Panc1 (cell line): ENCODE measurements around the gene USP43. TPM values are rescaled to one million over a fixed set of nuclear protein-coding genes. Genes with fewer than 3 reads are reported as not detected.

Source experiments
- ATAC-seq: fragments of 200-7000 bp; cut with Tn5 transposase; 2 replicates; pipeline ENCODE4 v1.9.1; 2020; ENCODE audit warnings: mild to moderate bottlenecking, moderate library complexity
- BruUV-seq: library from RNA; stranded (reverse); fragments of 400-500 nt; replicated peaks from 2 replicates; lab custom pipeline; 2021; lab: Mats Ljungman, UMichigan
- CTCF ChIA-PET: fragments of 300-600 bp; sonication (Branson Sonifier 250); formaldehyde crosslinking; loops from one replicate; lab custom pipeline; 2022; ENCODE audit warnings: antibody characterized with exemption; lab: Charles Lee
- POLR2A ChIA-PET: fragments of 300-600 bp; sonication (Branson Sonifier 250); formaldehyde crosslinking; loops from one replicate; lab custom pipeline; 2022; ENCODE audit warnings: antibody characterized with exemption; lab: Charles Lee
- DNase-seq: peaks from one replicate; pipeline ENCODE4 v3.0.0-alpha.2; 2010; ENCODE audit warnings: low read depth, low spot score
- H3K27ac ChIP-seq: 2 replicates; pipeline ENCODE4 v1.5.1; 2011; ENCODE audit warnings: mild to moderate bottlenecking, low read length, inconsistent platforms
- H3K27me3 ChIP-seq: fragments of 200-500 bp; sonication (Bioruptor generic); 2 replicates; pipeline ENCODE4 v1.6.0; 2014; ENCODE audit warnings: low read length, inconsistent platforms; ENCODE audit not compliant: control insufficient read depth, insufficient read depth
- H3K36me3 ChIP-seq: fragments of 200-500 bp; sonication (Bioruptor generic); 2 replicates; pipeline ENCODE4 v1.5.1; 2014; ENCODE audit warnings: inconsistent platforms, mild to moderate bottlenecking, low read length, moderate library complexity; ENCODE audit not compliant: control insufficient read depth, insufficient read depth
- H3K4me1 ChIP-seq: 2 replicates; pipeline ENCODE4 v1.5.1; 2011; ENCODE audit warnings: inconsistent platforms, mild to moderate bottlenecking, low read length, moderate library complexity; ENCODE audit not compliant: control insufficient read depth, insufficient read depth
- H3K4me3 ChIP-seq, 2 experiments: 2 replicates each; pipeline ENCODE4 v1.5.1; 2011 to 2012; ENCODE audit warnings: low read depth in 2 of 2, low read length in 2 of 2, mild to moderate bottlenecking in 2 of 2, inconsistent platforms in 1 of 2, moderate library complexity in 1 of 2
- H3K9me3 ChIP-seq: fragments of 200-500 bp; sonication (Bioruptor generic); 2 replicates; pipeline ENCODE4 v1.5.1; 2014; ENCODE audit warnings: low read depth, mild to moderate bottlenecking, inconsistent platforms, low read length, moderate library complexity; ENCODE audit not compliant: control insufficient read depth, insufficient read depth
- CTCF ChIP-seq: fragments of 450-650 bp; IDR thresholded peaks from 2 replicates; pipeline ENCODE4 v1.5.1; 2017; ENCODE audit warnings: mild to moderate bottlenecking
- POLR2AphosphoS5 ChIP-seq: IDR thresholded peaks from 2 replicates; pipeline ENCODE4 v1.6.1; 2012; ENCODE audit warnings: mild to moderate bottlenecking, low read depth, low read length, moderate library complexity
- REST ChIP-seq, 2 experiments: IDR thresholded peaks; 2 replicates each; pipeline ENCODE4 v1.6.1; 2011 to 2012; ENCODE audit warnings: low read depth in 2 of 2, control low read depth in 1 of 2, low read length in 1 of 2, mild to moderate bottlenecking in 1 of 2, moderate library complexity in 1 of 2; ENCODE audit not compliant: insufficient read depth in 1 of 2
- SIN3A ChIP-seq: IDR thresholded peaks from 2 replicates; pipeline ENCODE4 v1.6.1; 2012; ENCODE audit warnings: low read depth, mild to moderate bottlenecking, low read length, moderate library complexity, borderline replicate concordance; ENCODE audit not compliant: insufficient read depth
- TCF7L2 ChIP-seq: IDR thresholded peaks from 2 replicates; pipeline ENCODE4 v1.6.1; 2011; ENCODE audit warnings: mild to moderate bottlenecking, low read depth, low read length, inconsistent platforms
- in situ Hi-C: cut with HindIII; loops from 2 replicates; pipeline ENCODE4 v1.10.0; 2016; ENCODE audit warnings: low sequenced_read_pairs, low pct_unique_long_range_greater_than_20kb
- intact Hi-C: fragments of 100-400 bp; cut with micrococcal nuclease; formaldehyde crosslinking; loops from one replicate; pipeline ENCODE4 v1.10.0; 2022; ENCODE audit not compliant: unreplicated experiment
- total RNA-seq: library from RNA; stranded (reverse); gene quantifications from one replicate; pipeline ENCODE4 v1.2.1, GENCODE V29; 2021; ENCODE audit not compliant: unreplicated experiment

Gene USP43
- total RNA-seq, 1 experiment from 2014 or later: 7.3 TPM

GRCh38 chr17:9693755-9694154, 48.4 kb downstream of the USP43 start:
- in situ Hi-C loops (no loop called here), intact Hi-C loops (no loop called here)
- no peak for TF ChIP-seq TCF7L2
- no peak for TF ChIP-seq POLR2AphosphoS5
- TF ChIP-seq SIN3A: no peak
- no peak for TF ChIP-seq CTCF
- no peak for TF ChIP-seq REST (IDR thresholded peaks at IDR 0.05; ENCODE audit: insufficient read depth in 1 of 2, low read depth in 2 of 2, low read length in 1 of 2)
- H3K4me3 ChIP-seq: no peak overlapping the region
- no peaks in the 10 kb centered on the region for H3K9me3 ChIP-seq
- ChIA-PET CTCF (no interaction called here), POLR2A (no interaction called here)
- DNase-seq (no peak), ATAC-seq (no peak)
- BruUV-seq: no TSS peak
- no peaks in the 10 kb centered on the region; the same call in 1 of the 2 replicates for H3K36me3 ChIP-seq
- H3K27me3 ChIP-seq: no peaks in the 10 kb centered on the region
- H3K27ac ChIP-seq: no peak overlapping the region
- H3K4me1 ChIP-seq: no peaks in the 10 kb centered on the region

GRCh38 chr17:9696279-9697044, 51.1 kb downstream of the USP43 start:
- CTCF ChIA-PET: no interaction called here
- Histone ChIP-seq H3K4me3 (no peak overlapping the region), H3K27me3 (no peaks in the 10 kb centered on the region), H3K36me3 (no peaks in the 10 kb centered on the region), H3K27ac (no peak overlapping the region), H3K9me3 (no peaks in the 10 kb centered on the region), H3K4me1 (no peaks in the 10 kb centered on the region)
- BruUV-seq: no TSS peak
- POLR2A ChIA-PET: no interaction called here
- TF ChIP-seq REST (IDR thresholded peaks at IDR 0.05; ENCODE audit: insufficient read depth in 1 of 2, low read depth in 2 of 2, low read length in 1 of 2) (no peak), TCF7L2 (no peak), CTCF (no peak), SIN3A (no peak), POLR2AphosphoS5 (no peak)
- ATAC-seq (no peak), DNase-seq (no peak)
- intact Hi-C loops (no loop called here), in situ Hi-C loops (no loop called here)
